T1000 (cell line): Measurements from ENCODE around the gene ALPP.
"Not testable (repeated sequence)": the region's sequence is repeated elsewhere in the genome, so short reads cannot be mapped to it uniquely, and the experiment has no call there.

Source experiments
- DNase-seq: peaks from one replicate; lab custom pipeline; 2025; ENCODE audit warnings: mixed read lengths; lab: John Stamatoyannopoulos, UW

ALPP gene

GRCh38 chr2:232378735-232379151 is at the start of gene ALPP:
ALPP (plus strand) TSS chr2:232378751; CDS start chr2:232378803, 52 bp downstream.
- not testable (repeated sequence) for DNase-seq

- no peak for DNase-seq
Observed at GRCh38 chr2:232329716-232330067, 48.9 kb upstream of the ALPP start.

- DNase-seq: no peak
Observed at GRCh38 chr2:232330068-232330999, 48.2 kb upstream of the ALPP start.

- not testable (repeated sequence) for DNase-seq
Observed at GRCh38 chr2:232331061-232331460, 47.5 kb upstream of the ALPP start.

- DNase-seq: not testable (repeated sequence)
Observed at GRCh38 chr2:232331641-232332040, 46.9 kb upstream of the ALPP start.

GRCh38 chr2:232332244-232332939 is 46.2 kb upstream of the ALPP start:
- not testable (repeated sequence) for DNase-seq

- no peak for DNase-seq
Observed at GRCh38 chr2:232332940-232333259, 45.7 kb upstream of the ALPP start.

- no peak for DNase-seq
Observed at GRCh38 chr2:232333361-232334135, 45.0 kb upstream of the ALPP start.

GRCh38 chr2:232334136-232334884 is 44.2 kb upstream of the ALPP start:
- DNase-seq: not testable (repeated sequence)

- not testable (repeated sequence) for DNase-seq
Observed at GRCh38 chr2:232334885-232335205, 43.7 kb upstream of the ALPP start.

GRCh38 chr2:232335206-232335858 is 43.2 kb upstream of the ALPP start:
- not testable (repeated sequence) for DNase-seq

GRCh38 chr2:232335859-232336215 is 42.7 kb upstream of the ALPP start:
- no peak for DNase-seq

- no peak for DNase-seq
Observed at GRCh38 chr2:232336241-232336736, 42.3 kb upstream of the ALPP start.

GRCh38 chr2:232336981-232337720 is 41.4 kb upstream of the ALPP start:
- no peak for DNase-seq

GRCh38 chr2:232338094-232338758 is 40.3 kb upstream of the ALPP start:
- not testable (repeated sequence) for DNase-seq

- DNase-seq: no peak
Observed at GRCh38 chr2:232338759-232339106, 39.8 kb upstream of the ALPP start.

- no peak for DNase-seq
Observed at GRCh38 chr2:232339121-232340081, 39.1 kb upstream of the ALPP start.

GRCh38 chr2:232340171-232340935 is 38.2 kb upstream of the ALPP start:
- DNase-seq: no peak
